ENCODE measurements around the gene PTMA.
A peak's percentile ranks its signal among the peaks of the same experiment; 100 is the strongest.
"Not testable (repeated sequence)": the region's sequence is repeated elsewhere in the genome, so short reads cannot be mapped to it uniquely, and the experiment has no call there.

Gene PTMA

DNA sequence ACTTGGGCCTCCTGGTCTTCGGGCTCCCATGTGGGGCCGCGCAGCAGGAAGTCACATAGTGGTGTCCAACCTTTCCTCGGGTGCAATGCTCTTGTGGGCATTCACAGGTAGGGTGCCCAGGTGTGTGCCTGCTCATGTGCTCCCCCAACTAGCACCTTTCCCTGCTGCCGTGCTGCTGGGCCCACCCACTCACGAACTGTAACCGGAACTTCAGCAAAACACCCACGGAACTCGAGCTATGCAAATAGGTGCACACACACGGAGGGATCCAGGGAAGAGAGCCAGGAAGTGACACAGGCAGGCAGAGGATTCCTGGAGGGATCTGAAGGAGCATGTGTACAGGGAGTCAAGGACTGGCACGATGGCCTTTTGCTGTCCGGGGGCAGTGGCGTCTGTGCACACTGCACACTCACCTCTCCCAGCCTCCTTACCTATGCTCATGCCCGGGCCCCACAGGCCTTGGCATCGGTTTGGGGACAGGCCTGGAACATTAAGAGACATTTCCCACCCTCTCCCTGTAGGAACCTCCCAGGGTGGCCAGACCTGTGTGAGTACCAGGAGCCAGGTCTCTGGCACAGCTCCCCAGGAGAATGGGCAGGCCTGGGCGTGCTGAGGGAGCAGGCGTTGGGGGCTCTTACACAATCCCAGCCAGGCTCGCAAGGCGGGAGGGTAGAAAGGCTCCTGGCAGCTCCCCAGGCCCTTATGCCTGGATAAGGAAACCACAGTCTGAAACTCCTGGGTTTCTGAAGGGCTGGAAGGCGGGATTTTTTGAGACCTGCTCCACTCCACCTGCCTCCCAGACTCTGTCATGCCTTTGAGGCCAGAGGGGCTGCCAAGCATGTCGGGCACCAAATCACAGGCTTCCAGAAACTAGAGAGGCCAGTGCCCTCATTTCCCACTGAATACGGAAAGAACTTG lies 6.6 kb upstream of the PTMA start:
- peak; percentile 34 for DNase-seq

DNA sequence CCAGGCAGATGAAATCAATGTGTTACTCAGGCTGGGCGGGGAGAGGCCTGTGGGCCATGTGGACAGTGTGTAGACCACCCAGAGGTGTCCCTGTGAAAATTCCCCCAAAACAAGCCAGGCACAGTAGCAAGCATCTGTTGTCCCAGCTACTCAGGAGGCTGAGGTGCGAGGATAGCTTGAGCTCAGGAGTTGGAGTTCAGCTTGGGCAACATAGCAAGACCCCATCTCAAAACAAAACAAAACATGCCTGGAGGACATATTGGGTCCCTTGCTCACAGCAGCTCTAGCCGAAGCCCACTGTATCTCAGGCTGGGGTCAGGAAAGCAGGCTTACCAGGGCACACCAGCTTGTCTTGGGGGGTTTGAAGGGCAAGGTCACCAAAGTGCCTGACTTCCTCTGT lies 4.3 kb upstream of the PTMA start:
- DNase-seq: no peak

DNA sequence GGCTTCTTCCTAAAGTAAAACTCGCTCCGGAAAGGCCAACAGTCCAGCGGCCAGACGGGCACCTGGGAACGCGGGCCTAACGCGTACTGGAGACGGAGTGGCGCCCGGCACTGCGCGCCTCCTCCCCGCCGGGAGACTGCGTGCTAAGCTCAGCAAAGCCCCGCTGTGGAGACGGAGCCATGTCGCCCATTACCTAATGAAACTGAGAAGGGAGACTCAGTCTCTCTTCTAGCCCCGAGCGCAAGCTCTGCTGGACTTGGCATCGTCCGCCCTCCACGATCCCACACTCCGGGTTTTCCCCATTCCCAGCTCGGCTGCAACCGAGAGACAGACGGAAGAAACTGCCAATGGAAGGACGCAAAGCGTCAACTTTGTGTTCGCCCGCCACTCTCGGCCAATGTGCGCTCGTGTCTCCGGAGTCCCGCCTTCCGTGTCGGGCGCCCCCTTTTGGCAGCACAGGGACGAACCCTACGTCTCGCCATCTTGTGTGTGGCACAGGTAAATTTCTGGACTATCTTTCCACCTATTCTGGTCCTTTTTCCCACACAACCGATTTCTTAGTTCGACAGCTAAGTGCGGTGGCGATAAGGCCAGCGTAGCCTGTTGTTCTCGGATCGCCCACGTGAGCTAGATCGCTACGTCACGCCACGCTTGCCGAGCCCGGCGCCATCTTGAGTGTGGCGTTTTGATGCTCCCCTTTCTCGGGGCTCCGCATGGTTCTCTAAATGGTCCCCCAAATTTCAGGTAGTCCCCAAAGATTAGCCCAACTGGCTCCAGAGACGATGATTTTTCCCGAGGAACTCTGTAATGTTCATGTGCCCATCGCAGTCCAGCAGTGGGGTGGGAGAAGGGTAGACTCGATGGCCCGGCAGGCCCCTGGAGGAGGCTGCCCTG lies 1.3 kb upstream of the PTMA start:
- peak; percentile 98 for DNase-seq

DNA sequence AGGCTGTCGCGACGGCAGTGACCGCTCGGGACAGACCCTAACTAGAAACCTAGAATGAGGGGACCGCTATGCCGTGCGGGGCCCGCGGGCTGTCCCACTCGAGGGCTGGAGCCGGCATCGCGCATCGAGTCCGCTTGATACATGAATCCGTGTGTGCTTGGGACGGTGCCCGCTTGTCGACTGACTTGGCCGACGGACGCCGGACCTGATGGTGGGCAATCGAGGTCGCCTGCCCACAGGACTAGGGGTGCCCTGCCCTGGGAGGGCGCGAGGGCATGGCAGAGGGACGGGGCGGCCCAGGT lies 749 bp upstream of the PTMA start:
- peak; percentile 38 for DNase-seq

DNA sequence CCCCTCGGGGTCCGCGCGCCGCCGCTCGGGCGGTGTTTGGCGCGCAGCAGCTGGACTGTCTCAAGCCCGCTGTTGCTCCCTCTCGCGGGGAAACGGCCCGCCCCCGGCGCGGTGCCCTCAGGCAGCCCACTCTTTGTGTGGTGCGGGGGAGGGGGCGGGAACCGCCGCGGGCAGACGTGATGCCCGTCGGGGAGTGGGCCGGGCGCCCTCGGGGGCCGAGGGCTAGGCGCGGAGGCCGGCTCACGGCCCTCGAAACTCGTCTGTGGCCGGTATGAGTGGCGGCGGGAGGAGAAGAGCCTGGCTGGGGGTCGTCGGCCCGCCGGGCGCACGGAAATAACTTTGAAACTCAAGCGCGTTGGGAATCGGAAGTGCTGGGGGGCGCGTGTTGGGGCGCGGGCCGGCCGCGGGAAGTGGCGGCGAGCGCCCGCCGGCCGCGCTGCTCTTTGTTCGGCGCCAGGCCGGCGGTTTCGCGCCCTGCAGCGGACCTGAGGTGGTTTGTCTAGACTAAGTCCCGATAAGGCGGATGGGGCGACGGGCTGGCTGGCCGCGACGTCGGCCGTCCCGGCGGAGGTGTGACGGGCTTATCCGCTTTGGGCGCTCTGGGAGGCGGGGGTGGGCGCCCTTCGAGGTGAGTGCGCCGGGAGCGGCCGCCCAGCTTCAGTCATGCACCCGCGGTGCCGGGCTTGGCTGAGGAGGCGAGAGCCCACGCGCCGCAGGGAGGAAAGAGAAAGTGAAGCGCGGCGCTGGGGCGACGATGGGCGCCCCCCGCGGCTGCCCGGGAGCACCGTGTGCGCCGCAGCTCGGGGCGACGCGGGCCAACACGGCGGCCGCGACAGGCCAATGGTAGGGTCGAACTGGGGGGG lies 679 bp downstream of the PTMA start:
- peak; percentile 25 for DNase-seq

DNA sequence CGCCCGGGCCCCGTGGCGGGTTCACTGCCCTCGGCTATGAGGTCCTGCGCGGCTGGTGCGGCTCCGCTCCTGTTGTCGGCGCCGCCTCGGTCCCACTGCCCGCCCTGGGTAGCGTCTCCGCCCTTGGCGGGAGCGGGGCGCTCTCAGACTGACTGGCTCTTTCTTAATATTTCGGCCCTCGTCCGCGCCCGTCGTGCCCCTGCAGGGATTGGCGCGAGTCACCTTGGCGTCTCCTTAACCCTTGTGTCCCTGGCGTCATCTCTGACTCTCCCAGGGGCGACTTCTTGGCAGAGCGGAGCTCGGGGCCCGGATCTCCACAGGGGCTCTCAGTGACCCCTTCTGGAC lies 1.3 kb downstream of the PTMA start:
- DNase-seq: peak; percentile 7

DNA sequence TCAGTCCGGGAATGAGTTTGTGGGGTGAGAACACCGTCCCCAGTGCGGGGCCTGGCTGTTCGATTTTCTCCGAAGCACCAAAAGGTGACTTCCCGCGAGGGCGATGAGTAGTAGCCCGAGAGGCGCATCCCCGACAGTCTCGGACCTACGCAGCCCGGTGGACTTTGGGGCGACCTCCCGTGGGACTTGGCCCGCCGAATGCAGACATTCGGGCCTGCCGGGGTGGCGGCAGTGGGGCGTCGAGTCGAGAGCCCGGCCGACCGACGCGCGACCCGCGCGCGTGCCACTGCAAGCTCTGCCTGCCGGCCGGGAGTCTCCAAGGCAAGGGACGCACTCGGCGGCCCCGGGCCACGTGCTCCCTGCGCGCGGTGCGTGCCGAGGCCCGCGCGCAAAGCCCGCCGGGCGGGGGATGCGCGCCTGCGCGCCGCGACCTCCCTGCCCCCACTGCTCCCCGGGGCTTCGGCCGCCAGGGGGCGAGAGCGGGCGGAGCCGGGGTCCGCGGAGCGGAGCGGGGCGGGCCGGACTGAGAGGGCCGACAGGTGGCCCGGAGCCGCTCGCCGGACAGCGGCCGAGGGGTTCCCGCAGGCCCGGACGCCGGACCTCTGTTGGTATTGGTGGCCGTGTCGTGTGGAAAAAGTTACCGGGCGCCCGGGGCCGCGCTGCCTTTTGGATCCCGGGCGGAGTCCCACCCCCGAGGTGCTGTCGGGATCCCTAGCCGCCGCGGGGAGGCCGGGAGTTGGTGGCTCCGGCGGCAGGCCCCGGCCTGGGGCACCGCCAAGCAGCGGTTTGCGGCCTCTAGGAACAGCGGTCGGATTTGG lies 1.9 kb downstream of the PTMA start:
- peak; percentile 80 for DNase-seq

DNA sequence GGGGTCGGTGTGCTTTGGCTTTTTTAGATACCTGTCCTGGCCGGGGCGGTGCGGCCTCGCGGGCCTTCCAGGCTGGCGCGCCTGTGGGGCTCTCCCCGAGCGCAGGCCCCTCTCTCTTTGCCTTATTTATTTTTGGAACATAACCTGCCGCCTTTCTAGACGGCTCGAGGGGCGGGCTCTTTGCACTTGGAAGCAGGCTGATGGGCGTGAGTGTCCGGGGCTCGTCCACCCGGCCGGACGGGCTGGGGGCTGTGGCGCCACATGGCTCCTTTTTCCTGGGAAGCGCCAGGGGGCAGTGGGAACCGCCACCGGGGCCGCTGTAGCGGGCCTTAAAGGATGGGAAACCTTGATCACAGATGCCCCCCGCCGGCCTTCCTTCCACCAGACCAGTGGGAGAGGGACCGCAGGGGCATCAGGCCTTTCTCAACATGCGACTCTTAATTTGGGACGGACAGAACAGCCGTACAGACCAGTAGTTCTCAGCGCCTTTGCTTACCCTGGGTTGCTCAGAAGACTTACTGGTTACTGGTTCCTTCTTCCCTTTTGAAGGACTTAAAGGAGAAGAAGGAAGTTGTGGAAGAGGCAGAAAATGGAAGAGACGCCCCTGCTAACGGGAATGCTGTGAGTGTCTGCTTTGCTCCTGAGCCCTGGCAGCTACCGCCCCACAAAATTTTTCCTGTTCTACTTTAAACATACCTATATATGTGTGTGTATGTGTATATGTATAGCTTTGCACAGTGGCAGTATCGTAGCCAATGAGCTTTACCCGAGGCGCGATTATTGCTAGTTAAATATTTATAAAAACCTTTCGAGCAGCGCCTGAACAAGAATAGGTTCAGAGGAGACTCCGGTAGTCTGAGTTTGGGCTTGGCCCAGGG lies 2.7 kb downstream of the PTMA start:
- peak; percentile 16 for DNase-seq

DNA sequence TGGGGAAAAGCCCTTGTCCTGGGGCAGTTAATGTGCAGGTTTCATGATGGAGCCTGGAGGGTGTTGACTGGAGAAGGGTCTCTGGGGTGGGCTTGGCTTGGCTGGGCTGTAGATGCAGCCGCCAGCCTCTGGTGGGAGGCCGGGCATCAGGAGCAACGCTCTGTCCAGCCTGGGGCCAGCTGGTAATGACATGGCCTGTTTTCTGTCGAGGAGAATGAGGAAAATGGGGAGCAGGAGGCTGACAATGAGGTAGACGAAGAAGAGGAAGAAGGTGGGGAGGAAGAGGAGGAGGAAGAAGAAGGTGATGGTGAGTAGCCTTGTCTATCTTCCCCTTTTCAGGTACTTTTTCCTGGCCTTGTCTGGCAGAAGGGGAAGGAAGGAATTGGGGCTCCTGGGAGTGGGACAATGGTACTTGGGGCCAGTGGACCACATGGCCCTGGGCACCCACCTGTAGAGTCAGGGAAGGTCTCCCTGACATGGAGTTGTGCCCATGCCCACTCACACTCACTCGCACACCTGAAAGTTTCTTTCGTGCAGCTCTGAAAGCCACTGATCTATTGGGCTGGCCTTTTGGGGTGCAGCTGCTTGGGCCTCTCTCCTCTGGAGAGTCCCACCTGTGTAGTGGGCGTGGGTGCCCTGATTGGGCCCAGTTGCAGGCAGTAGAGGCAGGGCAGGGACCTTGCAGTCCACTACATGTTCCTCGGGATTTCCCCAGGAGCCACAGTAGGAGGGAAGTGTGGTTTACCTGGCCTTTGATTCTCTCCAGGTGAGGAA lies 3.5 kb downstream of the PTMA start:
- no peak for DNase-seq

DNA sequence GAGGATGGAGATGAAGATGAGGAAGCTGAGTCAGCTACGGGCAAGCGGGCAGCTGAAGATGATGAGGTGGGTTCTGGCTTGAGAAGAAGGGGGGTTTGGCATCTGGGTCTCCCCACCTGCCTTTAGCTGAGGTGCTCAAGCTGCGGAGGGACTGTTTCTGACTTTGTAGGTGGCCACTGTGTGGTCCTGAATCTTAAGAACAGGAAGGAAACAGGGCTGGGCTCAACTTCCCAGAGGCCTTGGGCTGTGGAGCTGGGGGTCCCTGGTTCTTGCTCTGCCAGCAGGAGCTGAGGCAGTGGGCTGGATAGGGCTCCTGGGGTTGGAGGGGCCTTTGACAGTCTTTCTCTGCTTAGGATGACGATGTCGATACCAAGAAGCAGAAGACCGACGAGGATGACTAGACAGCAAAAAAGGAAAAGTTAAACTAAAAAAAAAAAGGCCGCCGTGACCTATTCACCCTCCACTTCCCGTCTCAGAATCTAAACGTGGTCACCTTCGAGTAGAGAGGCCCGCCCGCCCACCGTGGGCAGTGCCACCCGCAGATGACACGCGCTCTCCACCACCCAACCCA lies 4.2 kb downstream of the PTMA start:
- DNase-seq: not testable (repeated sequence)

DNA sequence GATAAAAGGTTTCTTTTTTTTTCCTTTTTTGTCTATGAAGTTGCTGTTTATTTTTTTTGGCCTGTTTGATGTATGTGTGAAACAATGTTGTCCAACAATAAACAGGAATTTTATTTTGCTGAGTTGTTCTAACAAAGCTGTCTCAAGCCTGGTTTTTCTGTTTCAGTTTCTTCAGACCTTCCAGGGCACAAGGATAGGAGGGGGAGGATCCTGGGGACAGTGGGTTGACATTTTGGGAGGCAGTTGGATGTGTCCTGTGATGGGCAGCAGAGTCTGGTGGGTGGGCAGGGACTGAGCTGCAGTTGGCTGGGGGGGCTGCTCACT lies 5.0 kb downstream of the PTMA start:
- DNase-seq: not testable (repeated sequence)

DNA sequence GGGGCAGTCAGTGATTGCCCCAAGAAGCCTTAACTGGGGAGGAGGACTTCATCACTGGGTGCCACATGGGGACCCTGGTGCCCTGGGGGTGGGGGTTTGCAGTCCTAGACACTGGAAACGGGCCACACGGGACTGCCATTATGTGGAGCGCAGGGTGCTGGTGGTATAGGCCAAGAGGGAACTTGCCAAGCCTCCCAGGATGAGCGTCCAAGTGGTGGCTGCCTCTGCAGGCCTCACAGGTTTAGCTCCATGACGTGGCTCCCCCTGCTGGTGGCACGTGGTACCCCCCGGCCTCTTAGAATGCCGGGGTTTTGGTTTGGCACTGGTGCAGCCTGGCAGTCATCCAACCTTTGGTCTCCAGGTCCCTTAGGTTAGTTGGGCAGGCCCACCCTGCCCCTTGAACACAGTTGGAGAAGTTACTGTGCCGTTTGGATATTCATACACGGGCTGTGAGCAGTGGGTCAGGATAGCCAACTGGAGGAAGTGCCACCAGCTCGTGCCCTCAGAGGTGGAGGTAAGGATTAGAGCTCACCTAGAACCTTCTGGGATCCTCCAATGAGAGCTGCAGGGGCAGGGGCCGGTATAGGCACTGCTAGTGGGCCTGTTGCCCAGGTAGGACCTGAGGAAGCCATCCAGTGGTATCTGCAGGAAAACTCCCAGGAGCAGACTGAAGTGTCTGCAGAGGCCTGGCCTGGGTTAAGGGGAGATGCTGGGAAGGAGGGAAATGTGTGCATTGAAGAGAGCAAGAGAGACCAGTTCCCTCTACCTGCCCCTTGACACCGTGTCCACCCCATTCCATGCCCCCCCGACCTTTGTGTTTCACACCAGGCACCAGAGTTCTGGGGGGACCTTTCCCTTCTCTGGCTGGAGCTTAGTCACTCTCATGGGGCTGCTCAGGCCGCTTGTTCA lies 5.7 kb downstream of the PTMA start:
- peak; percentile 88 for DNase-seq

DNA sequence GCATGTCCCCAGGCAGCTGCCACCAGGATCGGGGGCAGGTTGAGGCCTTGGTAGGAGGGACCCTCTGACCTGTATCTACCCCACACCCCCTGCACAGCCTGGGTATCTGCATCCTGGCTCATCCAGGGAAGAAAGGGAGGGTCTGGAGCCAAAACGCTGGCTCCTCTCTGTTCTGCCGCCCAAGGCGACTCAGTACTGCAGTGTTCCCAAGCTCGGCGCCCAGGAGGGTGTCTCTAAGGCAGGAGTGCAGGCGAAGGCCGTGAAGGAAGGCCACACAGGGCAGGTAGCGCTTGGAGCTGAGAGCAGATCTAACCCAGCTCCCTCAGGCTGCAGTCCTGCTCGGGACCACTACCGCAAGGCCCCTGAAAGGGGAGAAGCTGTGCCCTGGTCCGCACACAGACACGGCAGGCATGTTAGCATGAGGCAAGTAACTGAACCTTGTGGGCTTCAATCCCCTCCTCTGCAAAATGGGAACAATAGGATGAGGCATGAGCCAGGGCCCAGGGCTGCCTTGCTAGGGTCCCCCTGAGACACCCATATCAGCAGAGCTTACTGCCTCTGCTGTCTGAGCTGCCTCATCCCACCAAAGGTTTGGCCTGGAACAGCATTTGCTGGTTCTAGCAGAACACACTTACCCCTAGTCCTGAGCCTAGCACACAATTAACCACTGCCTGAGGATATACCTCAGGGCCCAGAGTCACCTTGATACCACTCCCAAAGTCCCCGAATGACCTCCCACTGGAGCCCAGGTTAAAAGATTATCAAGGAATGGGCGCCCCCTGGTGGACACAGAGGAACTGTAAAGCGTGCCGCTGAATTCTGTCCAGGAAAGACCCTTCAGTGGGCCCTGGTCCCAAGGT lies 6.5 kb downstream of the PTMA start:
- DNase-seq: peak; percentile 50

DNA sequence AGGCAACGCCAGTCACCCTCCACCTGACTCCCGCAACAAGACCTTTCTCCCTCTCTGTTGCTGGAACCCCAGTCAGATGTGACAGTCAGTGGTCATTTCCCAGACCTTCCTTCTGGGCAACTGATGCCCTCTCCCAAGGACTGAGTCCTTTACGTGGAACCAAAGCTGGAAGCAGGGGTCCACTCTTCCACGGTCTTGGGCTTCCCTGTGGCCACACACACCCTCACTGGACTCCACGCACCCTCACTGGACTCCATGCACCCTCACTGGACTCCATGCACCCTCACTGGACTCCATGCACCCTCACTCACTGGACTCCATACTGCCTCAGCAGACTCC lies 7.1 kb downstream of the PTMA start:
- DNase-seq: no peak

DNA sequence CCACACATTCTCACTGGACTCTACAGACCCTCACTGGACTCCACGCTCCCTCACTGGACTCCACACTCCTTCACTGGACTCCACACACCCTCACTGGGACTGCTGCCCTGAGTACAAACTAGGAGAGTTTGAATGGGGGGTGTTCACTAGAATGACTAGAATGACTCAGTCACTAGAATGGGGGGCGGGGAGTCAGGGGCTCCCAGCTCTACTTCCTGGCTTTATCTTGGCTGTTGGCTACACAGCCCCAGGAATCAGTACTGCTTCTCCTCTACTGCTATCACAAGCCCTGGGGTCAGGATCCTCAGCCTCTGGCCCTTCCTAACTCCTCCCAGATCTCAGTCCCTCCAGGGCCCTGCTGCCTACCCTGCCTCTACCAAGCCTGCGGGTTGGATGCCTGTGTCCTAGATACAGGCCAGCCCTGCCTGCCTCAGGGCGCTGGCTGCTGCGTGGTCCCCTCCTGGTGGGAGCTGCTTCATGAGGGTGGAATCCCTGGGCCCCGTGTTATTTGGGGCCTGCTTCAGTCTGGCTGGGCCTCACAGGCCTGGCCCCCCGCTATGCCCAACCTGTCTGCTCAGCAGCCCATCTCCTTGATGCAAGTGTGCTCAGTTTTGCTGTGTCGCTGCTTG lies 7.8 kb downstream of the PTMA start:
- DNase-seq: peak; percentile 76

DNA sequence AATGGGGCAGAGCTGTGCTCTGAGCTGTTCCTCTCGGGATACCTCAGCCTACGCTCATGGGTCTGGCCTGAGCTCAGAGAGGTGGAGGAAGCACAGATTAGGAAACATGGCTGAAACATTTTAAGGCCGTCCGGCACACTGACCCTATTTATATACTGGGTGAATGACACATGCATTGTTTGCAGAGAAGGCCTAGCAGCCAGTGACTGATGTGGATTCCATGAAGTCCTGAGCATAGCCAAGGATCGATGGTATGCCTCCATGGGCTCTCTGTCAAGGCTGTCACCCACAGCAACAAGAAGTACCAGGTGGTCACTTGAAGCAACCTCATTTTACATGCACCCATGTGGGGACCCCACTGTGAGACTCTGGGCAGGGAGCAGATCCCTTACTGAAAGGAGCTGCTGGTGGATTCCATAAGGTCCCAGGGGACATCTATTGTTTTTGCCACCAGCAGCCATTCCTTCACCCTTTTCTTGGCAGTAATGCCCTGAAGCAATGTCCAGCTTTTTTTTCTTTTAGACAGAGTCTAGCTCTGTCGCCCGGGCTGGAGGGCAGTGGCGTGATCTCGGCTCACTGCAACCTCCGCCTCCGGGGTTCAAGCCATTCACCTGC lies 8.4 kb downstream of the PTMA start:
- peak; percentile 49 for DNase-seq
